Measurements from ENCODE around the gene EFHB.

GRCh38 chr3:19960696-19961095, 26.7 kb upstream of the EFHB start:
- no peak for TF ChIP-seq CTCF (IDR thresholded peaks at IDR 0.05; ENCODE audit: low read depth, low read length, poor library complexity, severe bottlenecking)
- TF ChIP-seq EZH2phosphoT487 (IDR thresholded peaks at IDR 0.05; ENCODE audit: borderline replicate concordance, low read length): no peak
